ENCODE data around the gene CLEC11A.
"Not testable (repeated sequence)": the region's sequence is repeated elsewhere in the genome, so short reads cannot be mapped to it uniquely, and the experiment has no call there.

CLEC11A gene

DNA sequence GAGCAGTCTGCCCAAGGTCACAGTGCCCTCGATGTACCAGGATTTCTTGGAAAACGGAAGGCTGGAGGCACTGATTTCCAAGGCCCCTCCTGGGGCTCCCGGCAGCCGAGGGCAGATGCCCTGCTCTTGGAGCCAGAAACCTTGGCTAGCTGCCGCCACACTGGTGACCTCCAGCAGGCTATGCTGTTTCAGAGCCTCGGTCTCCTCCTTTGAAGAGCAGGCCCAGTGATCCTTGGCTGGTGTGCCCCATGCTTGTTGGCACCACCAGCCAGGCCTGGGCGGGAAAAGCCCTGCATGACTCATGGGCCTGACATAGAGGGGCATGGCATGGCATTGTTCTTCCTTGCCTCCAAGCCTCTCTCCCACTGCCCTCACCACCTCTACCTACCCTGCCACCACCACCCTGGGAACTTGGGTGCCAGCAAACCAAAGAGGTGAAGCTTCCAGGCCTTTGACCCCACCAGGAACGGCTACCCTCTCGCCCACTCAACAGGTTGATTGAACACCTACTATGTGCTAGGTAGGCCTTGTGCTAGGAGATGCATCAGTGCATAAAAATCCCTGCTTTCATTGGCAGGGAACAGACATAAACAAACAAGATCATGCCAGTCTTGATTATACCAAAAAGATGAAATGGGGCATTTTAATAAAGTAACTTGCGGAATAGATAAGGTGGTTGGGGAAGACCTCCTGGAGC, 1.6 kb upstream of the CLEC11A start:
- DNase-seq (ENCODE audit: low read depth in 2 of 2): no peak

DNA sequence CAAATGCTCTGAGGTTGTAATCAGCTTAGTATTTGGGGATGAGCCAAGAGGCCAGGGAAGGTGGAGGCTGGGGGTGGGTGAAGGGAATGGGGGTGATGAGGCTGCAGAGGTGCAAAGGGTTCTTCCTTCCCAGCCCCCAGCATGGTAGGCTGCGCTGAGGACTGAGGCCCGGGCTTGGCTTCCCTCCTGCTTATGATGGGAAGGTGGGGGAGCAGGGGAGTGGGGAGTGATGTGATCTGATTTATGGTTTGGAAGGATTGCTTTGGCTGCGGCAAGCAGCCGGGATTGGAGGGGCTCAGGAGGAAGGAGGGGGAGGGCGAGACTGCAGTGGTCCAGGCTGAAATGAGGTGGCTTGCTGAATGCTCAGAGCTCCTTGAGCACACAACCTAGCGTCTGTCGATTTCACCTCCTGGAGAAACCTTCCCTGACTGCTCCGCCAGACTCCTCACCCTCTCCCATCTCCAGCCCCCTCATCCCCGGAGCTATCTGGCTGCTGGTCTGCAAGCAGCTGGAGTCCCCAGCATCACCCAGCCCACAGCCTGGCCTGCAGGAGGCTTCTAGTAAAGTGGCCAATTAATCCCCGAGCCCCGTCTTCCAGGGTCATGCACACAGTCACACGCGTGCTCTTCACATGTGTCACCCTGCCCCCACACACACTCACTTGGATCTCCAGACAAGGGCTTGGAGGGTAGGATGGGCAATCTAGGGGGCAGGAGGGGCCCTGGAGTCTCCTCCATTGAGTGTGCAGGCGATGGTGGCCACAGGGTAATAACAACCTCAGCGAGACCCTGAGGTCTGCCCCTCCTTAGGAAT, 757 bp upstream of the CLEC11A start:
- no peak for DNase-seq (ENCODE audit: low read depth in 2 of 2)

GRCh38 chr19:50723735-50724521, 764 bp downstream of the CLEC11A start:
- DNase-seq (ENCODE audit: low read depth in 2 of 2): no peak

DNA sequence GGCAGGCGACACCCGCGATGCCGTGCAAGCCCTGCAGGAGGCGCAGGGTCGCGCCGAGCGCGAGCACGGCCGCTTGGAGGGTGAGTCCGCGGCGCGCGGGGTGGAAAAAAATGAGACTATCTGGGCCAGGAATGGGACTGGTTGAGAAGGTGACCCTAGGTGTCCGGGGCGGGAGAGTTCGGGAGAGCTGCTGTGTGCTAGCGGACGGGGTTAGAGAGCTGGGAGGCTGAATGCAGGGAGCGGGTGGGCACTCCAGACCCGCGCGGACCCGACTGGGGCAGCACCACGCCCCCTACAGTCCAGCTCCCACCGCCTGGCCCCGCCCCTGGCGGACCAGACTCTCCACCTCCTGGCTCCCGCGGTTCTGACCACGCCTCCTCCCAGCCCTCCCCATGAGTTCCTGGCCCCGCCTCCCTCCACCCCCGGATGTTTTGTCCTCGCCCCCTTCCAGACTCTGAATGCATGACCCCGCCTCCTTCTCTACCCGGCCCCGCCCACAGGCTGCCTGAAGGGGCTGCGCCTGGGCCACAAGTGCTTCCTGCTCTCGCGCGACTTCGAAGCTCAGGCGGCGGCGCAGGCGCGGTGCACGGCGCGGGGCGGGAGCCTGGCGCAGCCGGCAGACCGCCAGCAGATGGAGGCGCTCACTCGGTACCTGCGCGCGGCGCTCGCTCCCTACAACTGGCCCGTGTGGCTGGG, 1.5 kb downstream of the CLEC11A start:
- DNase-seq (ENCODE audit: low read depth in 2 of 2): peak; percentile 77 to 90

GRCh38 chr19:50725218-50725910, 2.2 kb downstream of the CLEC11A start:
- DNase-seq (ENCODE audit: low read depth in 2 of 2): no peak

GRCh38 chr19:50725911-50726230, 2.7 kb downstream of the CLEC11A start:
- no peak for DNase-seq (ENCODE audit: low read depth in 2 of 2)

DNA sequence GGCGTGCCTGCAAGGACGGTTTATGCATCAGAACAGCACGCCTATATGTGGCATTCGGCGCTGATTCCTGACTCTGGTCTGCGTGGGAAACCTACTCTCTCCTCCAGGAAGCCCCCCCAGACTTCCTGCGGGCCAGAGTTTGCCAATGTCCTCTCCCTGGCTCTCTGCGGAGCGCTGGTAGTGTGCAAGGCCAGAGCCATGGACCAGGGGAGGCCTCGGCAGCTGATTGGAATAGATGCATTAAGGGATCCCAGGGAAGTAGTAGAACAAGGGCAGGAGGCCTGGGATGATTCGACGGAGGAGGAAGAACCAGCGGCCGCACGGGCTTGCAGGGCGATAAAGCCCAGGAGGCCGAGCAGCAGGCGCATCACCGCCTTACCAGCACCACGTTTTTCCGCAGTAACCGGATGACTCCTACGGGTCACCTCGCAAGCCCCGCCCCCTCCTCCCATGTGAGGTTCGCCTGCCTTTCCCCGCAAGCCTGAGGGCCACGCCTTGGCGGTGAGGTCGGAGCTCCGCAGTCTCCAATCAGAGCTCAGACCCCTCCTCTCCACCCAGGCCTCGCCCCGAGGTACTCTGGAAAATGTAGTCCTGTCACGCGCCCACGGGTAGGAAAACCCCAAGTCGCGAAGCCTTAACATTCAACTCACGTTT, 5.0 kb downstream of the CLEC11A start:
- DNase-seq (ENCODE audit: low read depth in 2 of 2): peak; percentile 49 to 73

GRCh38 chr19:50729894-50730293, 6.7 kb downstream of the CLEC11A start:
- no peak for DNase-seq (ENCODE audit: low read depth in 2 of 2)

DNA sequence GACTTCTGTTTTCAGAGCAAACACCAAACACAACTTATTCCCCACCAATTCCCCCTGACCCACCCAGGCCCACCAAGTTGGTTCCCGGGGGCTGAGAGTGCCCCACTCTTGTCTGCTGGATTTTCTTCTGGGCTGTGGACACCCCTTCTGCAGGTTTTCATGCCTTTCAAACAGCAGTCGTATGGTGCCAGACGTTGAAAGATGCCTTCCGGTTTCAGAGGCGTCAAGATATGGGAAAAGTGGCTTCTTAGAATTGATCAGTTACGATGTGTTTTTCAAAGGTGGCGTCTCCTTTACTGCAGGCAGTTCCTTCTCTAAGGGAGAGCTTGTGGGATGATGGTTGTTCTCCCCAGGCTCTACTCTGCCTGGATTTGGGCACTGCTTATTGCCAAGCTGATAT, 12.7 kb downstream of the CLEC11A start:
- DNase-seq (ENCODE audit: low read depth in 2 of 2): no peak

DNA sequence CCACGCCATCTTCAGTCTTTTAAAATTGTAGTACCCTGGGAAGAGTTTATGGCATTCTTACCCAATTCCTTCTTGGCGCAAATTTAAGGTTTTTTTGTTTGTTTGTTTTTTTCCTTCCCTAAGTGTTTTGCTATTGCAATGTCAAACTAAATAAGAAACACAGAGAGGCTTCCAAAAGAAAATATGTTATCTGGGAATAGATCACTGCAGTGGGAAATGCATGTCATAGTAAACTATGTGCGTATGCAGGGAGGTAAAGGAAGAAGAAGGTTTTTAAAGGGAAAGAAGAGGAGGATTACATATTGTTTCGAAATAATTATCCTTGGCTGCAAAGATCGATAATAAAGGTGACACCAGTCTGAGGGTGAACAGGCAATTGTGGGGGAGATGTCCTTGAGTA, 13.2 kb downstream of the CLEC11A start:
- DNase-seq (ENCODE audit: low read depth in 2 of 2): no peak

DNA sequence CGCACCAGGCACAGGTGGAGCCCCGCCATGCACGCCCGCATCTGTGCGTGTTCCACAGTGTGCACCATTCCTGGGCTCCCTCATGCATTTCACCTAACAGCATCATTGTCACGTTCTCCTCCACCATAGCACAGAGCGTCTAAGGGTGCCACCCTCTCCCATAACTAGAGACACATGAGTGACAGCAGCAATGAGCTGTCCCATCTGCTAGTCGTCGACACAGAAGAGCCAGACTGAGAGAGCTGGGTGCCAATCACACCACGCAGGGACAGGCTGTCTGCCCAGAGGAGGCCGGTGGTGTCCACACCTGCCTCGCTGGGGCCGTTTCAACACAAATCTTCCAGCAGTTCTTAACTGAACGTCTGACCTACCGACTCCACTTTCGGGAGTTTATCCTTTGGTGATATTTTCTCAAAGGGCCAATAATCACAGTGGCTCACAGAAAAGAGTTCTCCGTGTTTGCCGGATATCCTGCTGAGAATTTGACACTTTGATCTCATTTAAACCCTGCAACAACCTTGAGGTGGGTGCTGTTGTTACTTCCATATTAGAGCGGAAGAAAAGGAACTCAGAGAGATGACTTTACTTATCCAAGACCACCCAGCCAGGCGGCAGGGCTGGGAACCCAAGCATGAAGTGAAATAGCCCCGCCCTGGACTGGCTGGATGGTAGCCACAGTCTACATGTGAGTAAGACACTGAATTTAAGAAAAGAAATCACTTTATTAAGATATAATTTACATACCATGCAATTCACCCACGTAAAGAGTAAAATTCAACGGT, 16.2 kb downstream of the CLEC11A start:
- DNase-seq (ENCODE audit: low read depth in 2 of 2): no peak

GRCh38 chr19:50739914-50740426, 16.8 kb downstream of the CLEC11A start:
- no peak for DNase-seq (ENCODE audit: low read depth in 2 of 2)

DNA sequence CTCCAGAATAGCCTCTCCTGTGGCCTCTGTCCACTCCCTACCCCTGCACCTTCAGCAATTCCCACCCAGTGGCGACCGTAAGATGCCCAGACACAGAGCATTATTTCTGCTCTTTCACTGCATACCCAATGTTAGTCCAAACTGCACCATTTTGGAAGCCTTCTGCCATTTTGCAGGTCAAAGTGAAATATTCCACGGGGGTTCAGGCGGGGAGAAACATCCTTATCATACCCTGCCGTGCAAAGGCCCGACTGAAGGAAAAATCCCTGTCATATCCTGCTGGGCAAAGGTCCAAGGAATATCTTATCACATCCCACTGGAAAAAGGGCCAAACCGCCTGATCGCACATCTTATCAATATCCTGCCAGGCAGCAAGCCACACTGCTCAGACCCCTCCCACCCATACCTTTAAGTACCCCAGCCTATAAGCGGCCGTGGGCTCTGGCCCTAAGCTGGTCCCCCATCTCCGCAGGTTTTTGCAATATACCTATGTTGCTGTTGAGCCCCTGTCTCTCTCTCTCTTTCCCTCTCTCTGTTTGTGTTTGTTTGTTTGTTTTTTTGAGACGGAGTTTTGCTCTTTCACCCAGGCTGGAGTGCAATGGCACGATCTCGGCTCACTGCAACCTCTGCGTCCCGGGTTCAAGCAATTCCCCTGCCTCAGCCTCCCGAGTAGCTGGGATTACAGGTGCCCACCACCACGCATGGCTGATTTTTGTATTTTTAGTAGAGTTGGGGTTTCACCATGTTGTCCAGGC, 18.2 kb downstream of the CLEC11A start:
- DNase-seq (ENCODE audit: low read depth in 2 of 2): no peak

DNA sequence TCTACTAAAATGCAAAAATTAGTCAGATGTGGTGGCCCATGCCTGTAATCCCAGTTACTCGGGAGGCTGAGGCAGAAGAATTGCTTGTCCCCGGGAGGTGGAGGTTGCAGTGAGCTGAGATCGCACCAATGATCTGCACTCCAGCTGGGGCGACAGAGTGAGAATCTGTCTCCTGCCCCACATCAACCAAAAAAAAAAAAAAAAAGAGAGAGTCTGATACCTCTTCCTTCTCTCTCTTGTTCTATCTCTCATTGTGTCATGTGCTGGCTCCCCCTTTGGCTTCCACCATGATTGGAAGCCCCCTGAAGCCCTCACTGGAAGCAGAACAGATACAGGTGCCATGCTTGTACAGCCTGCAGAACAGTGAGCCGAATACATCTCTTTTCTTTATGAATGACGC, 20.4 kb downstream of the CLEC11A start:
- DNase-seq (ENCODE audit: low read depth in 2 of 2): no peak

DNA sequence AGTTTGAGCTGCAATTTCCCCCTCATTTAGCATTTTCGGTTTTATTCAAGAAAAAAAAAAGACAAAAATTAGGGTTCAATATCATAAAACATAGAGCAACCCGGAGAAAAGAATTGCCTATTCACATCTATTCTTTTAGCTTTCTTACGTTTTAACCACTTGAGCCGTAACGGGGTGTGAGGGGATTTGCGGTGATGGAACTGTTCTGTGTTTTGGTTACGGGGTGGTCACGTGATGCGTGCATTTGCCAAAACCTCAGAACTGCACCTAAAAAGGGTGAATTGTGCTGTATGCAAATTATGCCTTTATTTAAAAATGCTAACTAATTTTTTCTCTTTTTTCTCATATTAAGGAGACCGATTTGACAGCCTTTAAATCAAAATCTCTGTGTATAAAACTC, 22.1 kb downstream of the CLEC11A start:
- DNase-seq (ENCODE audit: low read depth in 2 of 2): no peak

DNA sequence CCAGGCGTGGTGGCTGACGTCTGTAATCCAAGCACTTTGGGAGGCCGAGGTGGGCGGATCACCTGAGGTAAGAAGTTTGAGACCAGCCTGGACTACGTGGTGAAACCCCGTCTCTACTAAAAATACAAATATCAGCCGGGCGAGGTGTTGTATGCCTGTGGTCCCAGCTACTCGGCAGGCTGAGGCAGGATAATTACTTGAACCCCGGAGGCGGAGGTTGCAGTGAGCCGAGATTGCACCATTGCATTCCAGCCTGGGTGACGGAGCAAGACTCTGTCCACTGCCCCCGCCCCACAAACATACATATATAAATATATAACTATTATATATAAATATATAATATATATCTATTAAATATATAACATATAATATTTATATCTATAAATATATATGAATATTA, 24.0 kb downstream of the CLEC11A start:
- DNase-seq (ENCODE audit: low read depth in 2 of 2): not testable (repeated sequence)

DNA sequence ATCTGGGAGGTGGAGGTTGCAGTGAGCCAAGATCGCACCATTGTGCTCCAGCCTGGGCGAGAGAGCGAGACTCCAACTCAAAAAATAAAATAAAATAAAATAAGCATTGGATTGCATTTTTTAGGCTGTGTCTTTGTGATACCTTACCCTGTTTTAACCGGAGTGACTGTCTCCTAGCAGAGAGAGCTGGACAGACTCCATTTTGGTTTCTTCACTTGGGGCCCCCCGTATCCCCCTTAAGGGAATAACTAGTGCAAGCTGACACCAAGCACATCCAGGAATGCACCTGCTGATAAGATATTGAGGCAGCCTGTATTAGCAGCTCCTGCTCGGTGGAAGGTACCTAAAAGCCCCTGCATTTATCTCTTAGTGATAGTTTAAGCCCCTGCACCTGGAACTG, 26.3 kb downstream of the CLEC11A start:
- no peak for DNase-seq (ENCODE audit: low read depth in 2 of 2)

GRCh38 chr19:50750010-50750409, 26.8 kb downstream of the CLEC11A start:
- no peak for DNase-seq (ENCODE audit: low read depth in 2 of 2)

GRCh38 chr19:50753879-50754278, 30.7 kb downstream of the CLEC11A start:
- no peak for DNase-seq (ENCODE audit: low read depth in 2 of 2)
